DMS153 (cell line): ENCODE data around the gene TEAD1.
"Not testable (repeated sequence)": the region's sequence is repeated elsewhere in the genome, so short reads cannot be mapped to it uniquely, and the experiment has no call there.

ENCODE experiments used
- DNase-seq: peaks from one replicate; lab custom pipeline; 2025; lab: John Stamatoyannopoulos, UW

Gene TEAD1

GRCh38 chr11:12863605-12864121 is 189.4 kb downstream of the TEAD1 start:
- no peak for DNase-seq

- peak; percentile 95 for DNase-seq
These were observed 190.3 kb downstream of the TEAD1 start for GRCh38 chr11:12864316-12865156.

- DNase-seq = no peak
These were observed 191.8 kb downstream of the TEAD1 start for GRCh38 chr11:12865863-12866595.

- DNase-seq = no peak
These were observed 193.3 kb downstream of the TEAD1 start for GRCh38 chr11:12867531-12867930.

GRCh38 chr11:12868315-12869073 is 194.3 kb downstream of the TEAD1 start:
- DNase-seq = no peak

GRCh38 chr11:12871241-12871640 is 197.0 kb downstream of the TEAD1 start:
- no peak for DNase-seq

- DNase-seq = no peak
These were observed 197.6 kb downstream of the TEAD1 start for GRCh38 chr11:12871788-12872321.

GRCh38 chr11:12876340-12876739 is 202.1 kb downstream of the TEAD1 start:
- DNase-seq = no peak

- DNase-seq = no peak
These were observed 202.8 kb downstream of the TEAD1 start for GRCh38 chr11:12876988-12877387.

GRCh38 chr11:12877508-12877907 is 203.3 kb downstream of the TEAD1 start:
- not testable (repeated sequence) for DNase-seq

GRCh38 chr11:12880327-12880726 is 206.1 kb downstream of the TEAD1 start:
- DNase-seq = no peak

- DNase-seq = no peak
These were observed 208.4 kb downstream of the TEAD1 start for GRCh38 chr11:12882670-12883069.

- DNase-seq = no peak
These were observed 210.6 kb downstream of the TEAD1 start for GRCh38 chr11:12884751-12885318.

- DNase-seq = no peak
These were observed 211.6 kb downstream of the TEAD1 start for GRCh38 chr11:12885717-12886239.

GRCh38 chr11:12886508-12886907 is 212.3 kb downstream of the TEAD1 start:
- no peak for DNase-seq

- DNase-seq = peak; percentile 35
These were observed 214.4 kb downstream of the TEAD1 start for GRCh38 chr11:12888525-12889158.

- DNase-seq = no peak
These were observed 215.0 kb downstream of the TEAD1 start for GRCh38 chr11:12889243-12889642.

- DNase-seq = no peak
These were observed 216.3 kb downstream of the TEAD1 start for GRCh38 chr11:12890476-12890875.

GRCh38 chr11:12893787-12894672 is 219.8 kb downstream of the TEAD1 start:
- peak; percentile 9 for DNase-seq

GRCh38 chr11:12897390-12897789 is 223.2 kb downstream of the TEAD1 start:
- DNase-seq = no peak
